ENCODE data around the gene RDH14.

RDH14 gene

GRCh38 chr2:18505703-18506341 is 54.6 kb downstream of the RDH14 start:
- no peak overlapping the region for H3K4me3 ChIP-seq (replicated peaks; ENCODE audit: low read depth, low read length)
- no peaks in the 10 kb centered on the region for H3K27me3 ChIP-seq (replicated peaks; ENCODE audit: control insufficient read depth, insufficient read depth, low read length)
- TF ChIP-seq CTCF (IDR thresholded peaks at IDR 0.05; ENCODE audit: insufficient read depth, low read length, poor library complexity, severe bottlenecking), result no peak
- no peaks in the 10 kb centered on the region for H3K36me3 ChIP-seq (ENCODE audit: control insufficient read depth, insufficient read depth, low read length)
- no peak for DNase-seq (ENCODE audit: extremely low read depth, insufficient read length)

Measured in GM06990 (cell line).